SU-DHL-6 (cell line): Measurements from ENCODE around the gene SYNDIG1.

ENCODE experiments used
- H2AFZ ChIP-seq: fragments of 200-600 bp; sonication (generic); 2 replicates; pipeline ENCODE4 v1.6.1; 2014; ENCODE audit warnings: low read depth, mild to moderate bottlenecking, moderate library complexity, mixed read lengths, antibody characterized with exemption, low read length; ENCODE audit not compliant: severe bottlenecking
- H3F3A ChIP-seq: fragments of 200-600 bp; shearing (Covaris generic); 2 replicates; pipeline ENCODE4 v1.6.0; 2016; ENCODE audit warnings: antibody characterized with exemption, mild to moderate bottlenecking; ENCODE audit not compliant: insufficient read depth
- H3K27ac ChIP-seq: fragments of 200-600 bp; sonication (generic); 2 replicates; pipeline ENCODE4 v1.5.1; 2016; ENCODE audit warnings: low read depth, mild to moderate bottlenecking, low read length, moderate library complexity, mixed read lengths
- H3K27me3 ChIP-seq: fragments of 200-600 bp; sonication (generic), shearing (Covaris generic); 2 replicates; pipeline ENCODE4 v1.6.0; 2014; ENCODE audit warnings: mild to moderate bottlenecking, low read length
- H3K36me3 ChIP-seq: fragments of 200-600 bp; sonication (generic); 2 replicates; pipeline ENCODE4 v1.6.1; 2014; ENCODE audit warnings: mild to moderate bottlenecking, low read length, mixed read lengths
- H3K4me2 ChIP-seq: fragments of 300-600, 200-600 bp; shearing (Covaris generic), sonication (generic); 2 replicates; pipeline ENCODE4 v1.6.0; 2014; ENCODE audit warnings: low read length, low read depth, mild to moderate bottlenecking; ENCODE audit not compliant: poor library complexity, severe bottlenecking
- H3K4me3 ChIP-seq: fragments of 200-600 bp; sonication (generic); 2 replicates; pipeline ENCODE4 v1.5.1; 2014; ENCODE audit warnings: antibody characterized with exemption, low read length, mild to moderate bottlenecking, mixed read lengths; ENCODE audit not compliant: insufficient read depth, poor library complexity, severe bottlenecking
- H3K79me2 ChIP-seq: fragments of 200-600 bp; sonication (generic); 2 replicates; pipeline ENCODE4 v1.6.1; 2014; ENCODE audit warnings: mild to moderate bottlenecking, low read length, moderate library complexity; ENCODE audit not compliant: insufficient read depth
- H3K9ac ChIP-seq: fragments of 200-600 bp; sonication (generic); 2 replicates; pipeline ENCODE4 v1.7.0; 2014; ENCODE audit warnings: mild to moderate bottlenecking, low read length
- H3K9me2 ChIP-seq: fragments of 200-600 bp; sonication (generic); replicated peaks from 2 replicates; pipeline ENCODE4 v1.6.1; 2014; ENCODE audit warnings: low read length; ENCODE audit not compliant: insufficient read depth
- H3K9me3 ChIP-seq: fragments of 200-600 bp; sonication (generic); 2 replicates; pipeline ENCODE4 v1.6.1; 2014; ENCODE audit warnings: low read length, mixed read lengths; ENCODE audit not compliant: insufficient read depth
- H4K20me1 ChIP-seq: fragments of 200-600 bp; sonication (generic); 2 replicates; pipeline ENCODE4 v1.6.1; 2014; ENCODE audit warnings: low read depth, mild to moderate bottlenecking, antibody characterized with exemption, low read length, moderate library complexity, mixed read lengths
- EZH2phosphoT487 ChIP-seq: fragments of 200-600 bp; sonication (generic), shearing (Covaris generic); conservative IDR thresholded peaks from 2 replicates; pipeline ENCODE4 v1.6.1; 2018; ENCODE audit warnings: mild to moderate bottlenecking, antibody characterized with exemption, low read length, moderate library complexity, mixed read lengths
- TF ChIP-seq, protein P1 (sequence below): fragments of 200-600 bp; sonication (generic); IDR thresholded peaks from one replicate; pipeline ENCODE4 v1.5.1; 2017; ENCODE audit warnings: antibody characterized with exemption, mild to moderate bottlenecking, low read length, moderate library complexity; ENCODE audit not compliant: insufficient read depth, poor library complexity, severe bottlenecking

The SYNDIG1 gene

DNA sequence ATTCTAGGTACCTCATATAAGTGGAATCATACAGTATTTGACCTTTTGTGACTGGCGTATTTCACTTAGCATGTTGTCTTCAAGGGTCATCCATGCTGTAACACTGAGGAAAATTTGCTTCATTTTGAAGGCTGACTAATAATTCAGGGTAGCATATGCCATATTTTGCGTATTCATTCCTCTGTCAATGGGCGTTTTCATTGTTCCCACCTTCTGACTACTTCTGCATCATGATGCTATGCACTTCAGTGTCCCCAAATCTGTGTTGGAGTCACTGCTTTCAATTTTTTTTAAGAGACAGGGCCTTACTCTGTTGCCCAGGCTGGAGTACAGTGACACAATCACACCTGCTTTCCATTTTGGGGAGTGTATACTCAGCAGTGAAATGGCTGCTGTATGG, 51.6 kb downstream of the SYNDIG1 start:
- no peak for TF ChIP-seq EZH2phosphoT487
- TF ChIP-seq, protein P1, sequence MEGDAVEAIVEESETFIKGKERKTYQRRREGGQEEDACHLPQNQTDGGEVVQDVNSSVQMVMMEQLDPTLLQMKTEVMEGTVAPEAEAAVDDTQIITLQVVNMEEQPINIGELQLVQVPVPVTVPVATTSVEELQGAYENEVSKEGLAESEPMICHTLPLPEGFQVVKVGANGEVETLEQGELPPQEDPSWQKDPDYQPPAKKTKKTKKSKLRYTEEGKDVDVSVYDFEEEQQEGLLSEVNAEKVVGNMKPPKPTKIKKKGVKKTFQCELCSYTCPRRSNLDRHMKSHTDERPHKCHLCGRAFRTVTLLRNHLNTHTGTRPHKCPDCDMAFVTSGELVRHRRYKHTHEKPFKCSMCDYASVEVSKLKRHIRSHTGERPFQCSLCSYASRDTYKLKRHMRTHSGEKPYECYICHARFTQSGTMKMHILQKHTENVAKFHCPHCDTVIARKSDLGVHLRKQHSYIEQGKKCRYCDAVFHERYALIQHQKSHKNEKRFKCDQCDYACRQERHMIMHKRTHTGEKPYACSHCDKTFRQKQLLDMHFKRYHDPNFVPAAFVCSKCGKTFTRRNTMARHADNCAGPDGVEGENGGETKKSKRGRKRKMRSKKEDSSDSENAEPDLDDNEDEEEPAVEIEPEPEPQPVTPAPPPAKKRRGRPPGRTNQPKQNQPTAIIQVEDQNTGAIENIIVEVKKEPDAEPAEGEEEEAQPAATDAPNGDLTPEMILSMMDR: no peak
- no peak overlapping the region for H3K9ac ChIP-seq
- no peaks in the 10 kb centered on the region for H3K27me3 ChIP-seq
- H2AFZ ChIP-seq: no peak overlapping the region
- no peak overlapping the region for H3K27ac ChIP-seq
- H3K36me3 ChIP-seq: no peaks in the 10 kb centered on the region
- no peaks in the 10 kb centered on the region for H4K20me1 ChIP-seq
- no peak overlapping the region for H3K4me3 ChIP-seq
- H3K9me3 ChIP-seq: no peaks in the 10 kb centered on the region
- no peaks in the 10 kb centered on the region for H3K79me2 ChIP-seq
- no peaks in the 10 kb centered on the region for H3K9me2 ChIP-seq
- H3K4me2 ChIP-seq: no peak overlapping the region
- no peaks in the 10 kb centered on the region for H3F3A ChIP-seq

DNA sequence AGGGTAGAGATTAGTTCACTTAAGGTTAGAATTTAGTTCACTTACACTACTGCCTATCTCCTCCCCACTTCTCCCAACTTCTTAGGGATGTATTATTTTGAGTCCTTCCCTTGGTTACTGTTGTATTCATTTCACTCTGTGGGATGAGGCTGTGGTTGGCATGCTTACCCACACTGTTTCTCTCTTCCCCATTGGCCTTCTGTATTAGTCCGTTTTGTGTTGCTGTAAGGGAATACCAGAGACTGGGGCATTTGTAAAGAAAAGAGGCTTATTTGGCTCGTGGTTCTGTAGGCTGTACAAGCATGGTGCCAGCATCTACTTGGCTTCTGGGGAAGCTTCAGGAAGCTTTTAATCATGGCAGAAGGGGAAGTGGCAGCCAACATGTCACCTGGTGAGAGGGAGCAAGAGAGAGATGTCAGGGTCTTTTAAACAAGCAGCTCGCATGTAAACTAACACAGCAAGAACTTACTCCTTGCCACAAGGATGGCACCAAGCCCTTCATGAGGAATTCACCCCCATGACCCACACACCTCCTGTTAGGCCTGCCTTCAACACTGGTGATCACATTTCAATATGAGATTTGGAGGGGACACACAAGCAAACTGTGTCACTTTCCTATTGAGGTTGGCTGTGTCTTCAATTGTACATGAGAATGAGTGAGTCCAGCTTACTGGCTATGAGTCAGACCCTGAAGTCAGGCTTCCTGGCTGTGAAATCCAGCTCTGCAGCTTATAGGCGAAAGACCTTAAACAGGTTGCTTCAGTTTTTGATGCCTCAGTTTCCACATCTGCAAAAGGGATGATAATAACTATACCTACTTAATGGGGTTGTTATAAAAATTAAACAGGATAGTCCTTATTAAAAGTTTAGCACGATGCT, 53.3 kb downstream of the SYNDIG1 start:
- Histone ChIP-seq H3K4me3 (no peak overlapping the region), H3K79me2 (no peaks in the 10 kb centered on the region), H3K36me3 (no peaks in the 10 kb centered on the region), H4K20me1 (no peaks in the 10 kb centered on the region), H3K4me2 (no peak overlapping the region), H3K9ac (no peak overlapping the region), H3K9me3 (no peaks in the 10 kb centered on the region), H3K27me3 (no peaks in the 10 kb centered on the region), H2AFZ (no peak overlapping the region), H3K27ac (no peak overlapping the region), H3F3A (no peaks in the 10 kb centered on the region), H3K9me2 (no peaks in the 10 kb centered on the region)
- no peak for TF ChIP-seq EZH2phosphoT487
- TF ChIP-seq, protein P1: no peak

DNA sequence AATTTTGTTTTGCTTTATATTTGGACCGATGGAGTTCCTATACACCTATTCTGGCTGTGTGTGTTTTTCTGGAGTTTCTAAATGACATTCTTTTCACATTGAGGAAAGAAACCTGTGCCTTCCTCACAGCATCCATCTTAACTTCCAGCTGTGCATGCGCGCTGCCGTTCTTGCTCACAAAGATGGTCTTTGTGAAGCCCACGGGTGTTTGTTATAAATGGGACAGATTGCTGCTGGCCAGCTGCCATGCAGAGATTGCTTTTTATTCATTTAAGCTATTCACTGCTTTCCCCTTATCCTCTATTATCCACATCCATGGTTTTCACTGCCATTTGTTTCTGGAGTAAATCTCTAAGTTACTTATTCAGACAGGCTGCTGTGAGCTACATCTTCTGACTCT, 54.2 kb downstream of the SYNDIG1 start:
- no peaks in the 10 kb centered on the region for H3K79me2 ChIP-seq
- no peaks in the 10 kb centered on the region for H3K27me3 ChIP-seq
- H3K9me3 ChIP-seq: no peaks in the 10 kb centered on the region
- no peak overlapping the region for H2AFZ ChIP-seq
- TF ChIP-seq, protein P1: no peak
- TF ChIP-seq EZH2phosphoT487: no peak
- H3K27ac ChIP-seq: no peak overlapping the region
- H3K4me3 ChIP-seq: no peak overlapping the region
- H3K9me2 ChIP-seq: no peaks in the 10 kb centered on the region
- no peak overlapping the region for H3K9ac ChIP-seq
- H3F3A ChIP-seq: no peaks in the 10 kb centered on the region
- H3K36me3 ChIP-seq: no peaks in the 10 kb centered on the region
- no peak overlapping the region for H3K4me2 ChIP-seq
- H4K20me1 ChIP-seq: no peaks in the 10 kb centered on the region
